GM18951 (cell line): Measurements from ENCODE around the gene HDAC11.

Experiments
- POLR2A ChIP-seq: IDR thresholded peaks from 4 replicates; pipeline ENCODE4 v1.6.1; 2011; ENCODE audit warnings: mild to moderate bottlenecking; ENCODE audit not compliant: insufficient read length, insufficient read depth; ENCODE audit errors: extremely low read depth
- in situ Hi-C: fragments of 300-500 bp; cut with MboI; formaldehyde crosslinking; loops from one replicate; pipeline ENCODE4 v1.12.0; 2022; ENCODE audit warnings: low sequenced_read_pairs, mixed read lengths, inconsistent platforms; ENCODE audit not compliant: unreplicated experiment

The HDAC11 gene

DNA sequence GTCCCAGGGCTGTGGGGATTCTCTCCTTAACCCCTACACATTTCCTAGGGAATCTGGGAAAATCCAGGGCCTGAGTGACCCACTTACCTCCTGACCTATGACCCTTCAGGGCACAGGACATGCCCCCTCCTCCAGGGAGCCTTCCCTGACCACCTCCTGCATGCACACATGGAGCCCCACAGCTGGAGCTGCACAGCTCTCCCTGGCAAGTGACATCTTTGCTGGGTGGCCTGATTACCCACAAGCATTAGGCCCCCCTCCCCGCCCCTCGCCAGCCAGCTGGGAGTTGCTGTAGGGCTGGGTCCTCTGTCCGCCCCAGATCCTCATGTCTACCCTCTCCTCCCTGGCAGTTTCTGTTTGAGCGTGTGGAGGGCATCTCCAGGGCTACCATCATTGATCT is 21.4 kb downstream of the HDAC11 start:
- no peak for TF ChIP-seq POLR2A
- in situ Hi-C loops, result no loop called here

- in situ Hi-C loops, result no loop called here
- no peak for TF ChIP-seq POLR2A
Observed at GRCh38 chr3:13501958-13502790, 22.1 kb downstream of the HDAC11 start.

- no peak for TF ChIP-seq POLR2A
- in situ Hi-C loops, result no loop called here
Observed at GRCh38 chr3:13502791-13503060, 22.6 kb downstream of the HDAC11 start.

GRCh38 chr3:13504161-13504831 is 24.2 kb downstream of the HDAC11 start:
- in situ Hi-C loops, result no loop called here
- TF ChIP-seq POLR2A, result no peak

- in situ Hi-C loops, result no loop called here
- TF ChIP-seq POLR2A, result no peak
Observed at GRCh38 chr3:13505147-13506130, 25.3 kb downstream of the HDAC11 start.

DNA sequence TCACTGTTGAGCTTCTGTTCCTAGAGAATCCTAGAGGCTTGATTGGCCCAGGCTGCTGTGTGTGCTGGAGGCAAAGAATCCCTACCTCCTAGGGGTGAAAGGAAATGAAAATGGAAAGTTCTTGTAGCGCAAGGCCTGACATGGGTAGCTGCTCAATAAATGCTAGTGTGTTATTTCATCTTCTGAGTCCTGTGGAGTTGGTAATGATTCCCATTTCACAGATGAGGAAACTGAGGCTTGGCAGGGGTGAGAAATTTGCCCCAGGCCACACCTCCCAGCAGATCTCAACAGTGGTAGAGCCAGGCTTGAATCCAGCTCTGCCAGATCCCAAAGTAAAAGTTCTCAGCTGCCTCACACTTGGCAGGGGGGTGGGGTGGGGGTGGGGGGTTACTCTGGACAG is 26.1 kb downstream of the HDAC11 start:
- TF ChIP-seq POLR2A, result no peak
- in situ Hi-C loops, result no loop called here

DNA sequence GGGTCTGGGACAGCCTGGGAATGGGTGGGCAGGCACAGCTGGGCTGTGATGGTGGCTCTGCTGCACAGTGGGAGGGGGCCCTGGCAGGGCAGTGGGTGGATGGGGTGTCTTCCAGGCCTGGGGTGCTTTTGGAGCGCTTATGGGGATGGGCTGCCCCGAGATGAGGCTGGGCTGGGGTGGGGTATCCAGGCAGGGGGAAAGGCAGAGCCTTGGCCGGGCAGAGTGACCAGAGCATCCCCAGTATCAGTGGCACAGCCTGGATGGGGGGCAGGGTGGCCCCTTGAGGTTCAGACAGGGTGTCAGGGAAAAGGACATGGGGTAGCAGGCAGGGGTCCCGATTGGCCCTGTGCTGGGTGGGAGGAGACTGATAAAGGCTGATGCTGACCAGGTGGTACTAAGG is 26.6 kb downstream of the HDAC11 start:
- no peak for TF ChIP-seq POLR2A
- in situ Hi-C loops, result no loop called here

DNA sequence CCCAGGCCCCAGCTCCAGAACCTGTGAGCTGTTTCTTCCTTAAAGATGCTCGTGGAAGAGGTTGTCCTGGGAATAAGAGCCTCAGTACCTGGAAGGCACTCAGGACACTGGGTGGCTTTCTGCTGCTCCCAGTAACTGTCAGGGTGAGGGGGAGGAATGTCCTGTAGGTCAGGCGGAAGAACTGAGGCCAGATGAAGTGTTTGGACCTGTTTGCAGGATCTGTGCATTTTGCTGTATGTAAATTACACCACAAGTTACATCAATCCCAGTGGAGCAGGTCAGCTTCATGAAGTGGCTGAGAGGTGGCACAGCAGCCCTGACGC is 27.1 kb downstream of the HDAC11 start:
- in situ Hi-C loops, result no loop called here
- TF ChIP-seq POLR2A, result no peak

DNA sequence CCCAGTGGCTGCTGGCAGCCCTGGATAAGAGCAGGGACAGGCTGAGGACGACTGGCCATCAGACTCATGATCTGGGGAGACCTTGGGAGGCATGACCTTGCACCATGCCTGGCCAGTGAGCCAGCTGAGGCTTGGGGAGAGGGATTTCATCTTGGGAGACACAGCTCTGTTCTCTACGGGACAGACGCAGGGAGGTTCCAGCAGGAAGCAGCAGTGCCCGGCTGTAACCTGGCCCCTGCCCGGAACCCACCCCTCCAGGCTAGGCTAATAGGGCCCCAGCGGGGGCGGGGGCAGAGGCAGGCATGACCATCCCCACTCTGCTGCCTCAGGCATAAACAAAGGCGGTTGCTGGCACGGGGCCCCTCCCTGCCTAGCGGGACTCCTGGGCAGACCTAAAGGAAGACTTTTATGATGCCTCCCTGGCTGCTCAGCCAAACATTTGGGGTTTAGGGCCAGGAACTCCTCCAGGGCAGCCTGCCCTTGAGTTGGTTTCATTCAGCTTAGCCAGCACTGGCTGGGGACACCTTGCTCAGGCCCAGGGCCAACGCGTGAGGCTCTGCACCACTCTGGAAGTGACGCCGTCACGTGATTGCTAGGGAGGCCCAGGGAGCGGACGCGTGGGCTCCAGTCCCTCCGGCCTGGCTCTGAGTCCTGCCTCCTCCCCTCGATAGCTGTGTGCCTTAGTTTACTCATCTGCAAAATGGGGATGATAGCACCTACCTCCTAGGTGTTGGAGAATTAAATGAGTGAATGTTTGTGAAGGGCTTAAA is 27.6 kb downstream of the HDAC11 start:
- TF ChIP-seq POLR2A, result no peak

GRCh38 chr3:13508496-13508895 is 28.4 kb downstream of the HDAC11 start:
- in situ Hi-C loops, result no loop called here

More for the DNA sequence above, 27.6 kb downstream of the HDAC11 start:
- in situ Hi-C loops, result no loop called here

GRCh38 chr3:13509059-13509815 is 29.1 kb downstream of the HDAC11 start:
- in situ Hi-C loops, result no loop called here
- no peak for TF ChIP-seq POLR2A

More at GRCh38 chr3:13508496-13508895, 28.4 kb downstream of the HDAC11 start:
- no peak for TF ChIP-seq POLR2A

DNA sequence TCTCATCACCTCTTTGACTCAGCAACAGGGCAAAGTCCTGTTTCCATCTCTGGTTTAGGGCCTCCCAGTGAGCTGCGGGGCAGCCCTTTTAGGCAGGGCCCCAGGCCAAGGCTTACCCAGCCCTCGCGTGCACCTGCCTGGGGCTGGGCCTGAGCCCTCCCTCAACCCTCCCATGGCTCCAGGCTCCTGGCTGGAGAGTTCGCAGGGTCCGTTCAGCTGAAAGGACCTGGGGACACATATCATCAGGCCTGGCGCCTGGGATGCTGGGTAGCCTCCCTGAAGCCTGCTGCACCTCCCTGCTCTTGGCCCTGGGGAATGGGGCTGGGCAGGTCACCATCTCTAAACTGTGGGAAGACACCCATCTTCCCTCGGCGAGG is 29.7 kb downstream of the HDAC11 start:
- no peak for TF ChIP-seq POLR2A
- in situ Hi-C loops, result no loop called here
